MM.1S (cell line): ENCODE data around the gene TMPRSS3.

Source experiments
- CTCF ChIP-seq: fragments of 300-600 bp; sonication (generic); IDR thresholded peaks from 2 replicates; pipeline ENCODE4 v1.5.1; 2016; ENCODE audit warnings: antibody characterized with exemption, low read length, mixed read lengths
- EZH2phosphoT487 ChIP-seq: fragments of 300-600 bp; sonication (generic); IDR thresholded peaks from 2 replicates; pipeline ENCODE4 v1.6.1; 2018; ENCODE audit warnings: antibody characterized with exemption, low read length

- TF ChIP-seq EZH2phosphoT487 (no peak), CTCF (no peak)
These were observed 32.1 kb upstream of the TMPRSS3 start for GRCh38 chr21:42427809-42428419.
